ENCODE results near the gene TNFSF10.

Gene TNFSF10

DNA sequence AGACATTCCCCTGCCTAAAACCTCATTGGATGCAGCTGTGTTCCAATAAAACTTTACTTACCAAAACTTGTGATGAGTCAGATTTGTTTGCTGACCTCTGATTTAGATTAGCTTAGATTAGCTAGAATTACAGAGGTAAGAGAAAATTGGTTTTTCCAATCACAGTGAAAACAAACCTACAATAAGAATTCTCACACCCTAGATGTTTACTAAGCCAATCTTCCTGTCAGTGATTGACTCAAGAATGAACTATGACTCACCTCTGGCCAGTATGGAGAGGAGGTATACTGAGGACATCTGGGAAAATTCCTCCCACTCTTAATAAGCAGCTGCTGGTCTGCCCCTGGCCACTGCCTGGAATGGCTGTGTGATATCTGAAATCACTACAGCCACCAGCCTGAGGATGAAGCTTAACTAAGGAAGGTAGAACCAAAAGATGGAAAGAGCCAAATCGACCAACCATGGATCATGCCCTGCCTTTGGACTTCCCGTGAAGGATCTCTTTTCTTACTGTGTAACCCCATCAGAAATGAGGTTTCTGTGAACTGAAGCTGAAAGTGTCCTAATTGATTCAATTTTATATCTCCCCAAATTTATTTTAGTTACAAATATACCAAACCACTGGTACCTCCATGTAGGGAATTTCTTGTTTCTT is 55.9 kb downstream of the TNFSF10 start:
- DNase-seq = no peak
- Mint-ChIP-seq H3K4me3 (no peak overlapping the region), H3K36me3 (ENCODE audit: low read depth) (no peaks in the 10 kb centered on the region), H3K27ac (no peak overlapping the region), H3K9me3 (peaks cover 7% of the 10 kb centered on the region), H3K4me1 (no peaks in the 10 kb centered on the region), H3K27me3 (peaks cover 20% of the 10 kb centered on the region)
- peak; percentile 33 for ATAC-seq

DNA sequence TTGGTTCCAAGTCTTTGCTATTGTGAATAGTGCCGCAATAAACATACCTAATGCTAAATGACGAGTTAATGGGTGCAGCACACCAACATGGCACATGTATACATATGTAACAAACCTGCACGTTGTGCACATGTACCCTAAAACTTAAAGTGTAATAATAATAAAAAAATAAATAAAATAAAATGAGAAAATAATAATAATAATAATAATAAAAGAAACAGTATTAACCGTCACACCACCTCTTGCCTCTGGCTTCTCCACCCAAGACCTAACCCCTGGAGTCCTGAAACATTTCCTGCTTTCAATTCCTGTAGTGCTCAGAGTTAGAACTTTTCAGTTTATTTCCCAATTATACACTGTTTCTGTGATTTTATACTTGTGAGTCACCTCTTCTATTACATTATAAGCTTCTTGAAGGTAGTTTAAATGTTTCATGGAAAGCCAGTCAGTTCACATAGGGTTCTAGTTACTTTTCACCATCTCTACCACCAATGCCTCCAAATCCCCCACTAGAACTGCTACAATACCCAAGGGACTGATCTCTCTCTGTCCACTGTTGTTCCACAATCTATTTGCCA is 56.6 kb downstream of the TNFSF10 start:
- no peak for DNase-seq
- Mint-ChIP-seq H3K4me1 (no peaks in the 10 kb centered on the region), H3K36me3 (ENCODE audit: low read depth) (no peaks in the 10 kb centered on the region), H3K27ac (no peak overlapping the region), H3K9me3 (peaks cover under 1% of the 10 kb centered on the region), H3K4me3 (no peak overlapping the region), H3K27me3 (peaks cover 17% of the 10 kb centered on the region)
- ATAC-seq = no peak

DNA sequence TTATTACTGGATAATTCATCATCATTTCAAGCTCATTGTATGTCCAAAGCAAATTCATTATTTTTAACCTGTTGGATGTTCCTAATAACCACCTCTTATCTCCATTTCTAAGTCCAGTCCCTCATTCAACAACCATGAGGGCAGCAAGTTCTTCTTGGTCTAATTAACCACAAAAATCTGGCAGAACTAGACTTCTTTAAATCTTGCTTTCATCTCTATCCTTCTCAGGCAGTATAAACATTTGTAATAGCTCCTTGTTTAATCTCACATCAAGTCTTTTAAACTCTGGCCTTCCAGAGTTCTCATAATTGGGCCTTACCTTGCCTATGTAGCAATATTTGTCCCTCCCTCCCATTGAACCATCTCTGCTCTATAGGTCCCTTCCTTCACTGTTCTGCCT is 57.9 kb downstream of the TNFSF10 start:
- H3K4me3 Mint-ChIP-seq = no peak overlapping the region
- no peaks in the 10 kb centered on the region for H3K4me1 Mint-ChIP-seq

DNA sequence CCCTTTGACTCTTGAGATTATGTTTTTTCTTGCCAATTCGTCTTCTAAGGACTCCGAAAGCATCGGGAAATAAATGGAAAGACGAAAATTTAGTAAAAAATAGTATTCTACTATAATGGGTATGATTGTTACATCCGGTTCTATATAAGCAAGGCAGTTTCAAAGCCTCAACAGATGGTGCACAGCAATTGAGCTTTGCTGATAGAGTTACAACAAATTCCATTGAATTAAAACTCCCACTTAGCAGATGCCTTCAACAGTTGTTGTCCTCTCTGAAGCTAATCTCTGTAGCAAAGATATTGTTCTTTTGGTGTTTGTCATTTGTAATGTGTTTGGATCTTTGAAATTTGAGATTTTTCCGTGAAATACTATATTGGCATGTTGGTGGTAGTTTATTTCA is 58.9 kb downstream of the TNFSF10 start:
- peaks cover 14% of the 10 kb centered on the region for H3K27me3 Mint-ChIP-seq
- no peaks in the 10 kb centered on the region for H3K4me1 Mint-ChIP-seq
- H3K9me3 Mint-ChIP-seq = no peaks in the 10 kb centered on the region
- H3K4me3 Mint-ChIP-seq = no peak overlapping the region
- H3K27ac Mint-ChIP-seq = no peak overlapping the region
- DNase-seq (no peak), ATAC-seq (no peak)
- H3K36me3 Mint-ChIP-seq (ENCODE audit: low read depth) = no peaks in the 10 kb centered on the region

More for the DNA sequence above, 57.9 kb downstream of the TNFSF10 start:
- Mint-ChIP-seq H3K9me3 (no peaks in the 10 kb centered on the region), H3K36me3 (ENCODE audit: low read depth) (no peaks in the 10 kb centered on the region), H3K27ac (no peak overlapping the region), H3K27me3 (peaks cover 17% of the 10 kb centered on the region)
- no peak for ATAC-seq
- no peak for DNase-seq

GRCh38 chr3:172461530-172462138 is 61.6 kb downstream of the TNFSF10 start:
- DNase-seq (no peak), ATAC-seq (no peak)
- no peaks in the 10 kb centered on the region for H3K4me1 Mint-ChIP-seq
- H3K27me3 Mint-ChIP-seq = peaks cover 3% of the 10 kb centered on the region
- no peaks in the 10 kb centered on the region for H3K9me3 Mint-ChIP-seq
- no peak overlapping the region for H3K27ac Mint-ChIP-seq
- no peak overlapping the region for H3K4me3 Mint-ChIP-seq
- no peaks in the 10 kb centered on the region for H3K36me3 Mint-ChIP-seq (ENCODE audit: low read depth)

GRCh38 chr3:172456404-172456803 is 66.8 kb downstream of the TNFSF10 start:
- Mint-ChIP-seq H3K36me3 (ENCODE audit: low read depth) (no peaks in the 10 kb centered on the region), H3K4me1 (no peaks in the 10 kb centered on the region), H3K4me3 (no peak overlapping the region), H3K9me3 (no peaks in the 10 kb centered on the region), H3K27me3 (peaks cover 24% of the 10 kb centered on the region), H3K27ac (no peak overlapping the region)
- DNase-seq = no peak
- ATAC-seq = no peak
